Uterus (tissue), 4 donors: Measurements from ENCODE around the gene C1orf50. TPM values are rescaled to one million over a fixed set of nuclear protein-coding genes. Genes with fewer than 3 reads are reported as not detected.

Experiments
- DNase-seq, 2 donors: peaks; one replicate each; pipeline ENCODE4 v3.0.0-alpha.2; 2019 to 2020
- H3K27ac ChIP-seq, 2 donors: fragments of 200-600 bp; sonication (generic); 1 replicate in 1 of 2; 2 replicates in 1 of 2; pipeline ENCODE4 v1.5.1; 2016 to 2018
- H3K27me3 ChIP-seq, 2 donors: fragments of 200-600 bp; sonication (generic); one replicate each; pipeline ENCODE4 v1.5.1; 2018 to 2019; ENCODE audit warnings: control low read depth in 1 of 2
- H3K36me3 ChIP-seq, 2 donors: fragments of 200-600 bp; sonication (generic); one replicate each; pipeline ENCODE4 v1.5.1; 2019; ENCODE audit warnings: control low read depth in 1 of 2
- H3K4me1 ChIP-seq, 2 donors: fragments of 200-600 bp; sonication (generic); one replicate each; pipeline ENCODE4 v1.5.1; 2018 to 2019; ENCODE audit warnings: control low read depth in 1 of 2
- H3K4me3 ChIP-seq, 2 donors: fragments of 200-600 bp; sonication (generic); 1 replicate in 1 of 2; 2 replicates in 1 of 2; pipeline ENCODE4 v1.5.1; 2018 to 2019; ENCODE audit warnings: mild to moderate bottlenecking in 1 of 2
- H3K9me3 ChIP-seq, 2 donors: fragments of 200-600 bp; sonication (generic); one replicate each; pipeline ENCODE4 v1.5.1; 2019; ENCODE audit warnings: control low read depth in 1 of 2
- CTCF ChIP-seq, 4 experiments: fragments of 200-600 bp in 2 of 4; fragments of 450-650 bp in 2 of 4; sonication (generic) in 2 of 4; IDR thresholded peaks; one replicate each; pipeline ENCODE4 v1.5.1; 2016 to 2019; ENCODE audit warnings: antibody characterized with exemption in 4 of 4, mild to moderate bottlenecking in 2 of 4, moderate library complexity in 1 of 4
- POLR2A ChIP-seq, 2 donors: fragments of 450-650 bp; IDR thresholded peaks; one replicate each; pipeline ENCODE4 v1.6.1; 2016; ENCODE audit warnings: antibody characterized with exemption in 2 of 2, mild to moderate bottlenecking in 1 of 2, moderate library complexity in 1 of 2
- intact Hi-C: fragments of 100-400 bp; cut with DNase I; formaldehyde crosslinking; loops from one replicate; pipeline ENCODE4 v1.15.1; 2023; ENCODE audit warnings: low total_unique reads
- total RNA-seq, 4 donors: library from RNA; depleted of rRNA in 3 of 4; stranded (reverse); fragments of >200 nt in 3 of 4; gene quantifications; one replicate each; pipeline versions ENCODE4 v1.1.0 to v1.2.4, GENCODE V29; 2014 to 2023
- donor health status: DM: yes; HTN: yes; CAD: no.

Gene C1orf50
- total RNA-seq, 4 donors from 2014 or later, result 0.26 to 6.7 (median 5.7) TPM; not detected in 1

GRCh38 chr1:42773420-42773819, 6.4 kb downstream of the C1orf50 start:
- no peak overlapping the region for H3K4me3 ChIP-seq
- no peaks in the 10 kb centered on the region for H3K36me3 ChIP-seq
- no peak overlapping the region for H3K27ac ChIP-seq
- no peak for DNase-seq
- H3K4me1 ChIP-seq, result peaks cover 0 to 9% of the 10 kb centered on the region in 2 donors
- H3K27me3 ChIP-seq, result no peaks in the 10 kb centered on the region
- intact Hi-C loops, result no loop called here
- TF ChIP-seq CTCF (IDR thresholded peaks at IDR 0.05), result no peak
- no peak for TF ChIP-seq POLR2A (IDR thresholded peaks at IDR 0.05)
- H3K9me3 ChIP-seq, result no peaks in the 10 kb centered on the region

GRCh38 chr1:42774928-42775526, 8.0 kb downstream of the C1orf50 start:
- peaks cover 0 to 4% of the 10 kb centered on the region in 2 donors for H3K4me1 ChIP-seq
- H3K36me3 ChIP-seq, result no peaks in the 10 kb centered on the region
- H3K27me3 ChIP-seq, result no peaks in the 10 kb centered on the region
- H3K4me3 ChIP-seq, result no peak overlapping the region
- H3K9me3 ChIP-seq, result no peaks in the 10 kb centered on the region
- intact Hi-C loops, result no loop called here
- no peak overlapping the region for H3K27ac ChIP-seq
- TF ChIP-seq POLR2A (IDR thresholded peaks at IDR 0.05), result no peak
- TF ChIP-seq CTCF (IDR thresholded peaks at IDR 0.05), result no peak
- no peak for DNase-seq

- no peak for TF ChIP-seq CTCF (IDR thresholded peaks at IDR 0.05)
- TF ChIP-seq POLR2A (IDR thresholded peaks at IDR 0.05), result no peak
- Histone ChIP-seq H3K27me3 (no peaks in the 10 kb centered on the region), H3K9me3 (no peaks in the 10 kb centered on the region), H3K4me1 (no peaks in the 10 kb centered on the region), H3K4me3 (no peak overlapping the region), H3K36me3 (no peaks in the 10 kb centered on the region), H3K27ac (no peak overlapping the region)
- intact Hi-C loops, result no loop called here
- DNase-seq, result no peak
These were observed 9.5 kb downstream of the C1orf50 start for GRCh38 chr1:42776502-42776901.

- DNase-seq, result no peak
- Histone ChIP-seq H3K4me3 (no peak overlapping the region), H3K4me1 (no peaks in the 10 kb centered on the region), H3K9me3 (no peaks in the 10 kb centered on the region), H3K36me3 (no peaks in the 10 kb centered on the region), H3K27me3 (no peaks in the 10 kb centered on the region), H3K27ac (no peak overlapping the region)
- TF ChIP-seq CTCF (IDR thresholded peaks at IDR 0.05) (peak; percentile 24 to 54 (median 46)), POLR2A (IDR thresholded peaks at IDR 0.05) (no peak)
- intact Hi-C loops, result no loop called here
These were observed 10.8 kb downstream of the C1orf50 start for GRCh38 chr1:42777852-42778251.

- TF ChIP-seq POLR2A (IDR thresholded peaks at IDR 0.05), result no peak
- no peak for TF ChIP-seq CTCF (IDR thresholded peaks at IDR 0.05)
- Histone ChIP-seq H3K4me3 (no peak overlapping the region), H3K27ac (no peak overlapping the region), H3K9me3 (no peaks in the 10 kb centered on the region), H3K27me3 (no peaks in the 10 kb centered on the region), H3K36me3 (no peaks in the 10 kb centered on the region), H3K4me1 (no peaks in the 10 kb centered on the region)
- intact Hi-C loops, result no loop called here
- DNase-seq, result no peak
These were observed 12.7 kb downstream of the C1orf50 start for GRCh38 chr1:42779725-42780124.
